Endothelial cell of umbilical vein (primary cell): ENCODE data around the gene RAB8B. TPM values are rescaled to one million over a fixed set of nuclear protein-coding genes. Genes with fewer than 3 reads are reported as not detected.

Experiments used
- BruUV-seq: library from RNA; stranded (reverse); fragments of 400-500 nt; replicated peaks from 2 replicates; lab custom pipeline; 2021; lab: Mats Ljungman, UMichigan
- CTCF ChIA-PET: fragments of 300-600, 350-600 bp; sonication (Branson Sonifier 250); formaldehyde crosslinking; loops from one replicate; lab custom pipeline; 2021; ENCODE audit warnings: antibody characterized with exemption, inconsistent platforms; lab: Charles Lee
- POLR2A ChIA-PET: fragments of 300-600, 350-600 bp; sonication (Branson Sonifier 250); formaldehyde crosslinking; loops from one replicate; lab custom pipeline; 2021; ENCODE audit warnings: antibody characterized with exemption, inconsistent platforms; lab: Charles Lee
- DNase-seq: peaks from one replicate; pipeline ENCODE4 v3.0.0-alpha.2; 2011; ENCODE audit warnings: low read depth, low spot score
- FAIRE-seq: peaks from 2 replicates; lab custom pipeline; 2011; peaks lifted over from hg19 to GRCh38; lab: Jason Lieb, UNC
- H2AFZ ChIP-seq: 2 replicates; pipeline ENCODE4 v1.6.0; 2012; ENCODE audit warnings: low read depth, low read length, control low read depth, inconsistent platforms
- H3K27ac ChIP-seq: 2 replicates; pipeline ENCODE4 v1.5.1; 2011; ENCODE audit warnings: low read depth, mild to moderate bottlenecking, control low read depth, low read length, moderate library complexity; ENCODE audit not compliant: insufficient read depth
- H3K27me3 ChIP-seq, 2 experiments: 2 replicates each; pipeline versions ENCODE4 v1.6.0 to v1.6.1; 2011; ENCODE audit warnings: low read length in 2 of 2, mixed read lengths in 1 of 2; ENCODE audit not compliant: control insufficient read depth in 2 of 2, insufficient read depth in 2 of 2
- H3K36me3 ChIP-seq, 2 experiments: 2 replicates in 1 of 2; 3 replicates in 1 of 2; pipeline ENCODE4 v1.5.1; 2011; ENCODE audit warnings: low read length in 2 of 2, mild to moderate bottlenecking in 1 of 2, moderate library complexity in 1 of 2; ENCODE audit not compliant: control insufficient read depth in 2 of 2, insufficient read depth in 2 of 2; ENCODE audit errors: extremely low read depth in 1 of 2
- H3K4me1 ChIP-seq: 3 replicates; pipeline ENCODE4 v1.5.1; 2011; ENCODE audit warnings: mild to moderate bottlenecking, low read length; ENCODE audit not compliant: control insufficient read depth, insufficient read depth; ENCODE audit errors: extremely low read depth
- H3K4me2 ChIP-seq: 2 replicates; pipeline ENCODE4 v1.6.1; 2011; ENCODE audit warnings: low read length, control low read depth, mixed read lengths; ENCODE audit not compliant: insufficient read depth
- H3K4me3 ChIP-seq, 3 experiments: fragments of 200-600 bp in 1 of 3; sonication (generic), shearing (Covaris generic) in 1 of 3; replicated peaks in 1 of 3; 2 replicates each; pipeline ENCODE4 v1.5.1; 2011 to 2016; ENCODE audit warnings: control low read depth in 3 of 3, low read length in 3 of 3, mild to moderate bottlenecking in 2 of 3, inconsistent platforms in 1 of 3, low read depth in 1 of 3, moderate library complexity in 1 of 3; ENCODE audit not compliant: insufficient read depth in 1 of 3
- H3K79me2 ChIP-seq: 2 replicates; pipeline ENCODE4 v1.6.0; 2012; ENCODE audit warnings: low read length, inconsistent platforms; ENCODE audit not compliant: control insufficient read depth, insufficient read depth
- H3K9ac ChIP-seq: replicated peaks from 2 replicates; pipeline ENCODE3; 2011; ENCODE audit warnings: low read length, control low read depth; ENCODE audit not compliant: insufficient read depth; ENCODE audit errors: extremely low read depth
- H3K9me1 ChIP-seq: replicated peaks from 3 replicates; pipeline ENCODE4 v1.6.0; 2011; ENCODE audit warnings: mild to moderate bottlenecking, low read length; ENCODE audit not compliant: control insufficient read depth, insufficient read depth; ENCODE audit errors: extremely low read depth
- H3K9me3 ChIP-seq: replicated peaks from 2 replicates; pipeline ENCODE4 v1.5.1; 2012; ENCODE audit warnings: low read length, inconsistent platforms; ENCODE audit not compliant: control insufficient read depth, insufficient read depth
- H4K20me1 ChIP-seq: replicated peaks from 2 replicates; pipeline ENCODE3; 2011; ENCODE audit warnings: mild to moderate bottlenecking, low read length; ENCODE audit not compliant: control insufficient read depth, insufficient read depth; ENCODE audit errors: extremely low read depth
- EZH2 ChIP-seq: IDR thresholded peaks from 2 replicates; pipeline ENCODE4 v1.6.1; 2012; ENCODE audit warnings: borderline replicate concordance, low read depth, mild to moderate bottlenecking, moderate library complexity, low read length, inconsistent platforms; ENCODE audit not compliant: severe bottlenecking
- FOS ChIP-seq: IDR thresholded peaks from 2 replicates; pipeline ENCODE4 v1.6.1; 2011; ENCODE audit warnings: mild to moderate bottlenecking, low read length, moderate library complexity, borderline replicate concordance; ENCODE audit not compliant: insufficient read depth
- GATA2 ChIP-seq: IDR thresholded peaks from 2 replicates; pipeline ENCODE4 v1.7.0; 2011; ENCODE audit warnings: low read depth, mild to moderate bottlenecking, moderate library complexity, mixed read lengths, low read length; ENCODE audit not compliant: insufficient read length, insufficient read depth
- JUN ChIP-seq: IDR thresholded peaks from 2 replicates; pipeline ENCODE4 v1.6.1; 2011; ENCODE audit warnings: borderline replicate concordance, low read depth; ENCODE audit not compliant: insufficient read length, insufficient read depth
- MYC ChIP-seq: IDR thresholded peaks from one replicate; pipeline ENCODE4 v1.6.1; 2011; ENCODE audit warnings: mild to moderate bottlenecking, low read depth, low read length
- POLR2A ChIP-seq: IDR thresholded peaks from 2 replicates; pipeline ENCODE4 v1.6.1; 2012; ENCODE audit warnings: low read depth, mild to moderate bottlenecking, control low read depth, low read length
- POLR2AphosphoS5 ChIP-seq: IDR thresholded peaks from 2 replicates; pipeline ENCODE4 v1.6.1; 2012; ENCODE audit warnings: low read depth, mild to moderate bottlenecking, control low read depth, low read length, moderate library complexity; ENCODE audit not compliant: insufficient read depth
- dilution Hi-C: fragments of 300-500 bp; cut with MboI; formaldehyde crosslinking; loops from one replicate; pipeline ENCODE4 v1.15.0; 2019; ENCODE audit warnings: low sequenced_read_pairs; ENCODE audit not compliant: extremely low pct_ligation_motif_present
- intact Hi-C: fragments of 100-400 bp; cut with micrococcal nuclease; formaldehyde crosslinking; loops from one replicate; pipeline ENCODE4 v1.10.0; 2022
- polyA plus RNA-seq, 4 experiments: library from polyadenylated mRNA; depleted of rRNA in 3 of 4; stranded (reverse) in 3 of 4; unstranded in 1 of 4; fragments of >200 nt; gene quantifications; 2 replicates each; pipeline versions ENCODE4 v1.2.1 to v1.2.3, GENCODE V29; 2011 to 2012; ENCODE audit warnings: missing spikeins in 1 of 4
- total RNA-seq: library from RNA; stranded (reverse); gene quantifications from 2 replicates; pipeline ENCODE4 v1.2.3, GENCODE V29; 2021
- TF ChIP-seq, protein P1 (sequence below), 2 donors: IDR thresholded peaks; 1 replicate in 1 of 2; 2 replicates in 1 of 2; pipeline ENCODE4 v1.5.1; 2011; ENCODE audit warnings: low read length in 2 of 2, mild to moderate bottlenecking in 2 of 2, moderate library complexity in 2 of 2, control low read depth in 1 of 2, inconsistent platforms in 1 of 2, low read depth in 1 of 2; ENCODE audit not compliant: insufficient read depth in 1 of 2; ENCODE audit errors: extremely low read depth in 1 of 2
- TF ChIP-seq, protein P2 (sequence below): IDR thresholded peaks from 2 replicates; pipeline ENCODE4 v1.6.1; 2011; ENCODE audit not compliant: insufficient read depth, insufficient read length

Gene RAB8B
- total and polyA plus RNA-seq, 2 donors (not counting 3 experiments of a cell fraction or from before 2014, with no cell fraction given): 10.4 to 52.5 TPM

DNA sequence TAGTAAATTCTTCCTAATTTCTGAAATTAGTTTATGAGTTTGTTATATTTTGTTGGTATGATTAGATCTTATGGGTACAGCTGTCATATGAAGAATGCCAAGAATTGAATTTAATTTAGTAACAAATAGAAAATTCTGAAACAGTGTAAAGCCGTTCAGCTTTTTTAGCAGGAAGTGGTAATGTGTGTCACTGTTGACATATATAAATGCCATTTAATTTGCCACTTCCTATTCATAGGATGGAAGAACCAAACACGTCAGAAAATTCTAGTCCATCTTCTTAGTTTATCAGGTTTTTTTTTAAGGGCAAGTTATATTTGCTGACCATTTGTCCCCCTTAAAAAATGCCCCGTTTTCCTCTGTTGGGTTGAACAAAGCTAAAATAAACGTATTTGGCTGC, 43.0 kb downstream of the RAB8B start:
- intact Hi-C loops (loop anchor here (5.0 kb wide), 1 partner anchor 385 kb away; no protein-coding TSS in a partner anchor), dilution Hi-C loops (no loop called here)
- Histone ChIP-seq H3K9me3 (no peaks in the 10 kb centered on the region), H3K9me1 (no peaks in the 10 kb centered on the region), H3K4me1 (peaks cover 52% of the 10 kb centered on the region), H3K79me2 (peaks cover 33% of the 10 kb centered on the region), H3K36me3 (no peaks in the 10 kb centered on the region), H3K4me2 (peak overlapping the region; percentile 45), H2AFZ (no peak overlapping the region), H3K9ac (peak overlapping the region; percentile 39), H3K4me3 (no peak overlapping the region), H4K20me1 (no peaks in the 10 kb centered on the region), H3K27me3 (no peaks in the 10 kb centered on the region), H3K27ac (peak overlapping the region; percentile 91)
- TF ChIP-seq POLR2AphosphoS5: no peak
- TF ChIP-seq FOS: no peak
- no peak for TF ChIP-seq GATA2
- TF ChIP-seq, protein P1, sequence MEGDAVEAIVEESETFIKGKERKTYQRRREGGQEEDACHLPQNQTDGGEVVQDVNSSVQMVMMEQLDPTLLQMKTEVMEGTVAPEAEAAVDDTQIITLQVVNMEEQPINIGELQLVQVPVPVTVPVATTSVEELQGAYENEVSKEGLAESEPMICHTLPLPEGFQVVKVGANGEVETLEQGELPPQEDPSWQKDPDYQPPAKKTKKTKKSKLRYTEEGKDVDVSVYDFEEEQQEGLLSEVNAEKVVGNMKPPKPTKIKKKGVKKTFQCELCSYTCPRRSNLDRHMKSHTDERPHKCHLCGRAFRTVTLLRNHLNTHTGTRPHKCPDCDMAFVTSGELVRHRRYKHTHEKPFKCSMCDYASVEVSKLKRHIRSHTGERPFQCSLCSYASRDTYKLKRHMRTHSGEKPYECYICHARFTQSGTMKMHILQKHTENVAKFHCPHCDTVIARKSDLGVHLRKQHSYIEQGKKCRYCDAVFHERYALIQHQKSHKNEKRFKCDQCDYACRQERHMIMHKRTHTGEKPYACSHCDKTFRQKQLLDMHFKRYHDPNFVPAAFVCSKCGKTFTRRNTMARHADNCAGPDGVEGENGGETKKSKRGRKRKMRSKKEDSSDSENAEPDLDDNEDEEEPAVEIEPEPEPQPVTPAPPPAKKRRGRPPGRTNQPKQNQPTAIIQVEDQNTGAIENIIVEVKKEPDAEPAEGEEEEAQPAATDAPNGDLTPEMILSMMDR (IDR thresholded peaks at IDR 0.05; ENCODE audit: extremely low read depth in 1 of 2, insufficient read depth in 1 of 2, low read depth in 1 of 2, low read length in 2 of 2): no peak
- no peak for TF ChIP-seq EZH2
- TF ChIP-seq JUN: no peak
- TF ChIP-seq, protein P2, sequence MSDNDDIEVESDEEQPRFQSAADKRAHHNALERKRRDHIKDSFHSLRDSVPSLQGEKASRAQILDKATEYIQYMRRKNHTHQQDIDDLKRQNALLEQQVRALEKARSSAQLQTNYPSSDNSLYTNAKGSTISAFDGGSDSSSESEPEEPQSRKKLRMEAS: no peak
- TF ChIP-seq MYC: no peak
- no peak for TF ChIP-seq POLR2A
- DNase-seq (peak; percentile 43), FAIRE-seq (no peak)
- BruUV-seq: no TSS peak
- ChIA-PET CTCF (interaction anchor here (1.1 to 3.3 kb wide), 8 partner anchors 11 to 66 kb away, joined by 3 to 11 read pairs (median 4); no protein-coding TSS in a partner anchor), POLR2A (no interaction called here)
